ENCODE measurements around the gene CRK.

Gene CRK

GRCh38 chr17:1485423-1486376 is 29.7 kb upstream of the CRK start:
- peak; percentile 77 for DNase-seq

DNA sequence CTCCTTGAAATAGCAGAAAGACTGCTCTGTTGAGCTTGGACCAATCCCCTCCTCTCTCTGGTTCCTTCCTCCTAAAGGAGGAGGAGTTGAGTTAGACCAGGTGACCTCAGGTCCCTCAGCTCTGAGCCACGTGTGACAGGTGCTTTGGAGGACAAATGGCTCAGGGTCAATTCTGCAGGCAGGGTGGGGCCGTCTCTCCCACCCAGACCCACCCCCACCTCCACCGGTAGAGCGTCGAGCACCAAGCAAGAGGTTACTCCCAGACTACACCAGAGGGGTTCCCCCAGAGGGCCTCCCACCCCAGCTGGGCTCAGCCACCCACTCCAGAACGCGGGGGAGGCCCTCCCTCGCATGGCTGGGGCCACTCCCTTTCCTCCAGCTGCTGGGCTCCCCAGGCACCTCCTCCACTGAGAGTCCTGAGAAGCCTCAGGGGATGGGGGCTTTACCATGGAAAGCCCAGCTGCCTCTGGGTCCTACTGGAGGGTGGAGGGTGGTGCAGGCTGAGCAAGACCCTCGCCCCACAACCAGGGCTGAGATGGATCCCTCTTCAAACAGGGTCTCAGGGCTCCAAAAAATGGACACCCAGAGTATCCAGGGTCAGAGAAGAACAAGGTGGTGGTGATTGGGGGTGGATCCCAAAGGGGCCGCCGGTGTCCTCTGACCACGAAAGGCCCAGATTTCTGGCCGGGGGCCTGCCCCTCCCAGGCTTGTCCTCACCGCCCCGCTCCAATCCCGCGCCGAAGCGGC is 28.8 kb upstream of the CRK start:
- DNase-seq: peak; percentile 58

DNA sequence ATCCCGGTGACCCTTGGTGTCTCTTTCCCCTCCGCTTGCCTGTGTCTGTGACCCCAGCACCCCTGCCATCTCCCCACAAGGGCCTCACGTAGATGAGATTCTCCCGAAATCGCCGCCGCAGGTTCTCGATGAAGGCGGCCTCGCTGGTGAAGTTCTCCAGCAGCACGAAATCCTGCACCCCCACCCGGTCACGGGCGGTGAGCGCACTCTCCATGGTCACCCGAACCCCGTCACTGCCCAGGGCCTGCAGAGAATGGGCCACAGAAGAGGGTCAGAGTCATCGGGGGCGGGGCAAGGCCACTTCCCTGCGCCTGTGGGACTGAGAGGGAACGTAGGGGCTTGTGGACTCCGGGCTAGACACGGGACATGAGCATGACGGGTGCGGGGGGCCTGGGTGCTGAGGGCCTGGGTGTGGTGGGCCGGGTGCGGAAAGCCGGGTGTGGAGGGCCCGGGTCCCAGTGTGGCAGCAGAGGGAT is 28.1 kb upstream of the CRK start:
- DNase-seq: no peak

GRCh38 chr17:1482680-1483079 is 26.6 kb upstream of the CRK start:
- no peak for DNase-seq

GRCh38 chr17:1481736-1482135 is 25.7 kb upstream of the CRK start:
- DNase-seq: no peak

GRCh38 chr17:1480747-1481465 is 24.9 kb upstream of the CRK start:
- DNase-seq: no peak

- DNase-seq: no peak
These were observed 22.4 kb upstream of the CRK start for GRCh38 chr17:1478418-1478817.

- DNase-seq: no peak
These were observed 19.4 kb upstream of the CRK start for GRCh38 chr17:1475321-1475854.

DNA sequence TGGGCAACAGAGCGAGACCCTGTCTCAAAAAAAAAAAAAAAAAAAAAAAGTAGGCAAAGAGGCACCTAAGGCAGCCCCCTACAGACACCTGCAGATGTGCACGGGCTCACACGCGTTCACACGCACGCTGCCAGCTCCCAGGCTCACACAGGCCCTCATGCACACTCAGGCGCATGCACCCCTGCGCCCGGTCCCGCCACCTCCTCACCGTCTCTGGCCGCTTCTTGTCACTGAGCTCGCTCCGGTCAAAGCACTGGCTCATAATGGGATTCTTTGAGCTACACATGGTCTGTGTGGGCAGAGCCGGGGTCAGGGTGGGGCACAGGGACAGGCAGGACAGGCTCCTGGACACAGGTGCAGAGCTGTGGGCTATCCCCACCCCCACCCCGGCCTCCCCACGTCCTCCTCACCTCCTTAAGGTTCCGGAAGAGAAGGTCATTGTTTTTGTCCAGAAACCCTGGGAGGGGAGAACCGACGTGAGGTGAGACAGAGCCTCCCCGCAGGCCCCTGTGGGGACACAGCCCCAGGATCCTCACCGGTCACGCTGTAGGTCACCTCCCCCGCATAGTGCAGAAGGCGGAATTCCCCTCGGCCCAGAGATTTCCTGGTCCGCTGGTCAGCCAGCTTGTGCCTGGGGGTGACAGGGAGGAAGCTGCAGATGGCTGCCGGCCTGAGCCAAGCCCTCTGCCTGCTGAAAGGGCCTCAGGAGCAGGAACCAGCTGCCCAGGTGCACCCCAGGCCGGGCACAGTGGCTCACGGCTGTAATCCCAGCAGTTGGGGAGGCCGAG is 18.6 kb upstream of the CRK start:
- no peak for DNase-seq

DNA sequence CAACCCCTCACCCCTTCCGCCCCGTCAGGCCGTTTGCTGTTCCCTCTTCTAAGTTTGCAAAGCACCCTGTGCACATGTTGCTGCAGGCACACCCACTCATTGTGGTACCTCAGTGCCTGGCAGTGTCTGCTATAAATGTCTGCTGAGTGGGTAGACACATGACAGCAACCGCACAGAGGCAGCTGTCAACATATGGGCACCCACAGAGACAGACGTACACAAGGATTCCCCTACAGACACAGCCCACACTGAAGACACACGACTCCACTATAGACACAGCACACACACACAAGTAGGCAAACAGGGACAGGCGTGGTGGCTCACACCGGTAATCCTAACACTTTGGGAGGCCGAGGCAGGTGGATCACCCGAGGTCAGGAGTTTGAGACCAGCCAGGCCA is 17.8 kb upstream of the CRK start:
- no peak for DNase-seq

DNA sequence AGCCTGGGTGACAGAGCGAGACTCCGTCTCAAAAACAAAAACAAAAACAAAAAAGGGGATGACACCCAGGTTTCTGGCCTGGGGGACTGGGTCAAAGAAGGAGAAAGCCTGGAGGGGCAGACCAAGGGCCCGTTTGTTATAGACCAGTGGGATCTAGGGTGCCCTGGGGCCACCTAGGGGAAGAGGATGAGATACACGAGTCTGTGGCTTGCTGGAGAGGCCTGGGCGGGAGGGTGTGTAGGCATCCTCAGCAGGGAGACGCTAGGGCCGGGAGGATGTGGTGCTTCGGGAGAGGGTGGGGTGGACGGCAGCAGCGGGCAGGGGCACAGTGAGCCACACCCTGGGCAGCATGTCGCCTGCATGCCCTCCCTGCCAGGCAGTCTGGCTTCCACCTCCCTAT is 17.1 kb upstream of the CRK start:
- DNase-seq: no peak

GRCh38 chr17:1471911-1472821 is 16.1 kb upstream of the CRK start:
- DNase-seq: no peak

- no peak for DNase-seq
These were observed 15.5 kb upstream of the CRK start for GRCh38 chr17:1471490-1471889.

DNA sequence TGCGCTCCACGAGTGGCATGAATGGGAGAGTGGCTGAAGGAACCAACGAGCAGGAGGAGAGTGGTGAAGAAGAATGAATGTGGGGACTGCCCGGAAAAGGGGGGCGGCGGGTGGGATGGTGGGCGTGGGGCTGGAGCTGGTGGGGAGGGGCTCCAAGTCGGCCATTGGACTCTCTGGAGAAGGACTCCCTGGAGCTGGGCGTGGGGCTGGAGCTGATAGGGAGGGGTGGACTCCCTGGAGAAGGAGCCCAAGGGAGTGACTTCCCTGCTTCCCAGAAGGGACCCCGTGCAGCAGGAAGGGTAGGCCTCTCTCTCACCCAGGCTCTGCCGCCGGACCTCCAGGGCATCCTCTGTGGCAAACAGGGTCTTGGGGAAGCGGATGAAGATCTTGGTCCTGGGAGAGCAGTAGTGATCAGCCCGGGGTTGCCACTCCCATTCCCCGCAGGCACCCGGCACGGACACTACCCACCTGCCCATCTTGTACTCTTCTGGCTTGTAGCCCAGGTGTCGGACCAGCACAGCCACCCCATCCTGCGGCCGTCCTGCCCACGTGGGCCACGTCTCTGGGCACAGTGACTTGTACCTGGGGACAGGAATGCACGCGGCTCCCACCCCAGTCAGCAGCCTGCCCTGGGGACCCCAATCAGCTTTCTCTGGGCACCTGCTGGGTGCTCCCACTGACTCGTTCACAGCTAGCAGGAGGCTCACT is 14.9 kb upstream of the CRK start:
- DNase-seq: no peak

GRCh38 chr17:1470071-1470754 is 14.2 kb upstream of the CRK start:
- DNase-seq: no peak

DNA sequence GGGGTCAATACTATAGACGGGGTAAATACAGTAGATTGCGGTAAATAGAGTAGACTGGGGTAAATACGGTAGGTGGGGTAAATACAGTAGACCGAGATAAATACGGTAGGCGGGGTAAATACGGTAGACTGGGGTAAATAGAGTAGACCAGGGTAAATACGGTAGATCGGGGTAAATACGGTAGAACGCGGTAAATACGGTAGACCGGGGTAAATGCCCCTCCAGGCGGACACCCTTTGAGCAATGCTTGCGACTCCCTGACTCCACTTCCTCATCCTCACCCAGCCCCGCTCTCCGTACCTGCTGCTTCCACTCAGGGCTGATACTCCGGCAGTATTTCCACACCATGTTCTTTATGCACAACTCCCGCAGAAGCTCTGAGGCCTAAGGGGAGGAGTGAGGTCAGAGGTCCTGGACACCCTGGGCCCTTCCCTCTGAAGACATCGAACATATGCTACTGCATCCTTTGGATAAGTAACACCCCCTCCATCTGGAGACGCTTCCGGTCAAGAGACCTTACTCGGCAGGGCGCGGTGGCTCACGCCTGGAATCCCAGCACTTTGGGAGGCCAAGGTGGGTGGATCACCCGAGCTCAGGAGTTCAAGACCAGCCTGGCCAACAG is 13.3 kb upstream of the CRK start:
- DNase-seq: no peak

DNA sequence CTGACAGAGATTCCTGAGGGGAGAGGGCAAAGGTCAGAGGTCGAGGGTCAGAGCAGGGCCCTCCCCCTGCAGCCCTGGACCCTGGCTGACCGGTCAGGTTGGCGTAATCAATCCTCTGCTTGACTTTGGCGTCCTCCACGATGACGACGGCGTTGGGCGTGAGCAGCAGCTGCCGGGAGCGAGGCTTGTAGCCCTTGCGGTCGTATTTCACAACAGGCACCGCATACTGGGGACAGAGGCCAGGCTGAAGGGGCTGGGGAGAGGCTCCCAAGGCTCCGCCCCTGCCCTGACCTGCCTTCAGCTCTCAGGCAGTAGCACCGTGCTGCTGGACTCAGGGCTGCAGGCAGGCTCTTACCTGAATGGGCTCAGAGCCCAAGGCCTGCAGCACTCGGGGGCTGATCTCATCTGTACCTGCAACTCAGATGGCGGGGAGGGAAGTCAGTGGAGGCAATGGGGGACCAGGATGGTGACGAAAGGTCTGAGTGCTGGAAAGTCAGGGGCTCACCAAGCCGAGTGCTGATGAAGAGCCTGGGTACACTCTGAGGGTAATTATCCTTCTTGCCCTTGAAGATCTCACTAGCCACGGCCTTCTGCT is 12.0 kb upstream of the CRK start:
- no peak for DNase-seq

DNA sequence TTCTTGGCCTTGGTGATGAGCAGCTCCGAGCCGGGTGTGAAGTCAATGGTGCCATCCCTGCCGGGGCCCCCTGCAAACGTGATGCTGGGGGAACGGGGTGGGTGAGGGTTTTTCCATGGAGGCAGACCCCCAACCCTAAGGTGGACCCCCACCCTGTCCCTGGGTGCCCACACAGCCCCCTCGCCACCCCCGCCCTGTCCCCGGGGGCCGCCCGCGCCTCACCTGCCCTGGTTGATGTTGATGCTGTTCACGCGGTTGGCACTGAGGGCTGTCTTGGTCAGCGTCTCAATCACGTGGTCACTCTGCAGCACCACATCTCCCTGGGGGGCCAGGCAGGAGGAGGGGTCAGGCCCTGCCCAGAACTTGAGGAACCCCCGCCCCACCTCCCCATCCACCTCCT is 11.2 kb upstream of the CRK start:
- no peak for DNase-seq

- no peak for DNase-seq
These were observed 8.2 kb upstream of the CRK start for GRCh38 chr17:1464186-1464585.
